A549 (cell line): Measurements from ENCODE around the gene SELENOI.

Source experiments
- BHLHE40 ChIP-seq: IDR thresholded peaks from 2 replicates; pipeline ENCODE4 v1.6.1; 2012; ENCODE audit warnings: low read depth, low read length, inconsistent platforms
- CBX2 ChIP-seq: fragments of 200-600 bp; sonication (generic); IDR thresholded peaks from 2 replicates; pipeline ENCODE4 v1.6.1; 2016; ENCODE audit warnings: low read depth, mild to moderate bottlenecking, borderline replicate concordance
- CTCF ChIP-seq: fragments of >200 bp; sonication (Bioruptor Twin); formaldehyde crosslinking; IDR thresholded peaks from 3 replicates; pipeline ENCODE4 v1.5.1; 2016
- ESRRA ChIP-seq: fragments of 150-350 bp; IDR thresholded peaks from 2 replicates; pipeline ENCODE4 v1.6.1; 2014; ENCODE audit warnings: mild to moderate bottlenecking, low read length, borderline replicate concordance
- HOXB5 ChIP-seq: fragments of 250-450 bp; sonication (Bioruptor Pico); IDR thresholded peaks from 2 replicates; pipeline ENCODE4 v1.5.0; 2020; ENCODE audit warnings: mild to moderate bottlenecking, moderate library complexity
- JUN ChIP-seq, 2 experiments: fragments of >200 bp; sonication (Bioruptor Twin); formaldehyde crosslinking; IDR thresholded peaks; 2 replicates in 1 of 2; 3 replicates in 1 of 2; pipeline ENCODE4 v1.6.1; 2016 to 2017
- MAX ChIP-seq: IDR thresholded peaks from 2 replicates; pipeline ENCODE4 v1.6.1; 2012
- MYC ChIP-seq: IDR thresholded peaks from 2 replicates; pipeline ENCODE4 v1.6.1; 2012; ENCODE audit warnings: mild to moderate bottlenecking, inconsistent platforms, low read length, improper control_type of control experiment, borderline replicate concordance
- POLR2A ChIP-seq: IDR thresholded peaks from 2 replicates; pipeline ENCODE4 v1.6.1; 2012; ENCODE audit warnings: mild to moderate bottlenecking, low read length
- POLR2AphosphoS2 ChIP-seq: conservative IDR thresholded peaks from 2 replicates; pipeline ENCODE4 v1.6.1; 2012; ENCODE audit warnings: low read length, improper control_type of control experiment, inconsistent platforms
- RCOR1 ChIP-seq: fragments of 150-350 bp; IDR thresholded peaks from 2 replicates; pipeline ENCODE4 v1.6.1; 2014; ENCODE audit warnings: antibody characterized with exemption, low read length, low read depth
- REST ChIP-seq: fragments of 200-600 bp; sonication (generic); IDR thresholded peaks from 2 replicates; pipeline ENCODE4 v1.6.1; 2016; ENCODE audit warnings: antibody characterized with exemption, mild to moderate bottlenecking, moderate library complexity
- SMC3 ChIP-seq: fragments of >200 bp; sonication (Bioruptor Twin); formaldehyde crosslinking; IDR thresholded peaks from 3 replicates; pipeline ENCODE4 v1.6.1; 2018; ENCODE audit warnings: inconsistent platforms

GRCh38 chr2:26422947-26423629 lies 77.1 kb downstream of the SELENOI start:
- TF ChIP-seq RCOR1 (no peak), JUN (IDR thresholded peaks at IDR 0.05) (no peak), MAX (no peak), ESRRA (no peak), CBX2 (no peak), SMC3 (no peak), CTCF (no peak), MYC (no peak), BHLHE40 (no peak), HOXB5 (CRISPR knock-in tag) (no peak), REST (no peak), POLR2A (no peak), POLR2AphosphoS2 (no peak)
